Measurements from ENCODE around the gene ZBTB44.
"Not testable (repeated sequence)": the region's sequence is repeated elsewhere in the genome, so short reads cannot be mapped to it uniquely, and the experiment has no call there.

Gene ZBTB44

GRCh38 chr11:130281341-130281740 is 33.4 kb downstream of the ZBTB44 start:
- peaks cover 22% of the 10 kb centered on the region for H3K4me1 Mint-ChIP-seq (ENCODE audit: low read depth)

DNA sequence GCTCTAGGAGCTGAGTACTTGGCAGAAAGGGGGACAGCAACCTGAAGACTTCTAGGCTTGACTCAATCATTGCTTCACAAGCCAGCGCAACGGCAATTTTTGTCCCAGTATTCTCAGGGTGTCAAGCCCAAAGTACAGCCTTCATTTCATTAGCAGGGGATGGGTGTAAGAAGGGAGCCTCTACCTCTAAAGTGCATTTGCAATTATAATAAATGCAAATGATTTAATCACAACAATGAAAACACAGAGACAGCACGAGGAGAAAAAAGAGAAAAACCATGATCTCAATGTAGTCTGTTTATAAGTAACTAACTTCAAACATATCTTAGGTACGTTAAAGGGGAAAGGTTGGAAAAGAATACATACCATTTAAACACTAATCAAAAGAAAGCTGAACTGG is 34.7 kb downstream of the ZBTB44 start:
- H3K4me1 Mint-ChIP-seq (ENCODE audit: low read depth) = peaks cover 22% of the 10 kb centered on the region
- H3K4me3 Mint-ChIP-seq = no peak overlapping the region
- H3K9me3 Mint-ChIP-seq = peaks cover 13% of the 10 kb centered on the region
- H3K27ac Mint-ChIP-seq = no peak overlapping the region
- H3K27me3 Mint-ChIP-seq = no peaks in the 10 kb centered on the region
- H3K36me3 Mint-ChIP-seq (ENCODE audit: low read depth) = peaks cover 52% of the 10 kb centered on the region

More at GRCh38 chr11:130281341-130281740, 33.4 kb downstream of the ZBTB44 start:
- H3K4me3 Mint-ChIP-seq, H3K27me3 Mint-ChIP-seq, H3K27ac Mint-ChIP-seq: not testable (repeated sequence)
- H3K9me3 Mint-ChIP-seq = peaks cover 13% of the 10 kb centered on the region
- H3K36me3 Mint-ChIP-seq (ENCODE audit: low read depth) = peaks cover 58% of the 10 kb centered on the region

- H3K27ac Mint-ChIP-seq = peak overlapping the region; percentile 42
- H3K36me3 Mint-ChIP-seq (ENCODE audit: low read depth) = peaks cover 57% of the 10 kb centered on the region
- H3K27me3 Mint-ChIP-seq = no peaks in the 10 kb centered on the region
- H3K9me3 Mint-ChIP-seq = peaks cover 13% of the 10 kb centered on the region
- H3K4me1 Mint-ChIP-seq (ENCODE audit: low read depth) = peaks cover 22% of the 10 kb centered on the region
- peak overlapping the region; percentile 36 for H3K4me3 Mint-ChIP-seq
Measured at GRCh38 chr11:130278745-130279144, 36.0 kb downstream of the ZBTB44 start.

- H3K36me3 Mint-ChIP-seq (ENCODE audit: low read depth) = peaks cover 54% of the 10 kb centered on the region
Measured at GRCh38 chr11:130278151-130278550, 36.6 kb downstream of the ZBTB44 start.

DNA sequence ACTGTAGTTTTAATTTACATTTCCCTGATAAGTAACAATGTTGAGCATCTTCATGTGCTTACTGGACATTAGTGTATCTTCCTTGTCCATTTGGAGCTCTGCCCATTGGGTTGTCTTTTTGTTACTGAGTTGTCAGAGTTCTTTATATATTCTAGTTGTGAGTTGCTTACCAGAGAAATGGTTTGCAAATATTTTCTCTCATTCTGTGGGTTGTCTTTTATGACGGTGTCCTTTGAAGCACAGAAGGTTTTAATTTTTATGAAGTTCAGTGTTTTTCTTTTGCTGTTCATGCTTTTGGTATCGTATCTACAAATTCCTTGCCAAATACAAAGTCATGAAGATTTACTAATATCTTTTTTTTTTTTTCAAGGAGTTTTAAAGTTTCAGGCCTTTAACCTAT is 42.4 kb downstream of the ZBTB44 start:
- Mint-ChIP-seq H3K27me3 (no peaks in the 10 kb centered on the region), H3K4me3 (no peak overlapping the region), H3K9me3 (no peaks in the 10 kb centered on the region), H3K4me1 (ENCODE audit: low read depth) (peaks cover 10% of the 10 kb centered on the region), H3K27ac (no peak overlapping the region), H3K36me3 (ENCODE audit: low read depth) (peaks cover 18% of the 10 kb centered on the region)

More at GRCh38 chr11:130278151-130278550, 36.6 kb downstream of the ZBTB44 start:
- Mint-ChIP-seq H3K27ac (peak overlapping the region; percentile 6), H3K9me3 (peaks cover 13% of the 10 kb centered on the region), H3K4me3 (no peak overlapping the region), H3K27me3 (no peaks in the 10 kb centered on the region), H3K4me1 (ENCODE audit: low read depth) (peaks cover 22% of the 10 kb centered on the region)

GRCh38 chr11:130269326-130269943 is 45.3 kb downstream of the ZBTB44 start:
- Mint-ChIP-seq H3K27ac (no peak overlapping the region), H3K36me3 (ENCODE audit: low read depth) (peaks cover 16% of the 10 kb centered on the region), H3K27me3 (no peaks in the 10 kb centered on the region), H3K4me3 (no peak overlapping the region), H3K4me1 (ENCODE audit: low read depth) (peaks cover 17% of the 10 kb centered on the region), H3K9me3 (no peaks in the 10 kb centered on the region)

- H3K27me3 Mint-ChIP-seq = no peaks in the 10 kb centered on the region
- H3K9me3 Mint-ChIP-seq = peaks cover 5% of the 10 kb centered on the region
- H3K4me3 Mint-ChIP-seq = no peak overlapping the region
Measured at GRCh38 chr11:130263351-130263750, 51.4 kb downstream of the ZBTB44 start.

GRCh38 chr11:130262424-130262823 is 52.3 kb downstream of the ZBTB44 start:
- Mint-ChIP-seq H3K9me3 (peaks cover 5% of the 10 kb centered on the region), H3K27me3 (no peaks in the 10 kb centered on the region), H3K4me1 (ENCODE audit: low read depth) (peaks cover 16% of the 10 kb centered on the region), H3K27ac (no peak overlapping the region), H3K4me3 (no peak overlapping the region), H3K36me3 (ENCODE audit: low read depth) (peaks cover 69% of the 10 kb centered on the region)

More at GRCh38 chr11:130263351-130263750, 51.4 kb downstream of the ZBTB44 start:
- no peak overlapping the region for H3K27ac Mint-ChIP-seq
- peaks cover 16% of the 10 kb centered on the region for H3K4me1 Mint-ChIP-seq (ENCODE audit: low read depth)
- peaks cover 62% of the 10 kb centered on the region for H3K36me3 Mint-ChIP-seq (ENCODE audit: low read depth)

DNA sequence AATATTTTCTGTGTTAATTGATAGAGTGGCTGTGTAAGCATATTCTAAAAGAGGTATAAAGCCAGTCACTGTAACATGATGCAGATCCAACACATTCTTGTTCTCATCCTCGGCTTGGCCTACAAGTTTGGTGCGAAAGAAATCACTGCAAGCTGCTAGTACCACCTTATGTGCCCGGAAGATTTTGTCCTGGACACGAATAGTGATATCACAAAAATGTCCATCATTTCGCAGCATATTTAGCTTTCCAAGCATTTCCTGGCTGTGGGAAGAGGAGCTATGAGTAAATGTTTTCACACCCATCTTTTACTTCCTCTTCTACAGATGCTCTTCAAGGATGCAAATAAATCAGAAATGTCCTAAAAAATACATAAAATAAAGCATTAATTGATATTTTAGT is 53.1 kb downstream of the ZBTB44 start:
- Mint-ChIP-seq H3K36me3 (ENCODE audit: low read depth) (peaks cover 76% of the 10 kb centered on the region), H3K4me3 (no peak overlapping the region), H3K9me3 (peaks cover 5% of the 10 kb centered on the region), H3K27ac (no peak overlapping the region), H3K4me1 (ENCODE audit: low read depth) (peaks cover 18% of the 10 kb centered on the region), H3K27me3 (no peaks in the 10 kb centered on the region)

GRCh38 chr11:130260742-130261141 is 54.0 kb downstream of the ZBTB44 start:
- no peak overlapping the region for H3K4me3 Mint-ChIP-seq
- H3K27ac Mint-ChIP-seq = no peak overlapping the region
- H3K36me3 Mint-ChIP-seq (ENCODE audit: low read depth) = peaks cover 77% of the 10 kb centered on the region
- H3K4me1 Mint-ChIP-seq (ENCODE audit: low read depth) = peaks cover 19% of the 10 kb centered on the region
- peaks cover 5% of the 10 kb centered on the region for H3K9me3 Mint-ChIP-seq
- H3K27me3 Mint-ChIP-seq = no peaks in the 10 kb centered on the region

GRCh38 chr11:130260080-130260627 is 54.6 kb downstream of the ZBTB44 start:
- Mint-ChIP-seq H3K9me3 (peaks cover 8% of the 10 kb centered on the region), H3K4me1 (ENCODE audit: low read depth) (peaks cover 19% of the 10 kb centered on the region), H3K36me3 (ENCODE audit: low read depth) (peaks cover 83% of the 10 kb centered on the region), H3K27ac (no peak overlapping the region), H3K27me3 (no peaks in the 10 kb centered on the region), H3K4me3 (no peak overlapping the region)

- H3K27ac Mint-ChIP-seq, H3K27me3 Mint-ChIP-seq, H3K4me3 Mint-ChIP-seq: not testable (repeated sequence)
- Mint-ChIP-seq H3K36me3 (ENCODE audit: low read depth) (peaks cover 44% of the 10 kb centered on the region), H3K4me1 (ENCODE audit: low read depth) (peaks cover 31% of the 10 kb centered on the region), H3K9me3 (peaks cover 11% of the 10 kb centered on the region)
Measured at GRCh38 chr11:130251763-130252162, 63.0 kb downstream of the ZBTB44 start.

- H3K27me3 Mint-ChIP-seq, H3K9me3 Mint-ChIP-seq, H3K27ac Mint-ChIP-seq, H3K4me3 Mint-ChIP-seq: not testable (repeated sequence)
- Mint-ChIP-seq H3K36me3 (ENCODE audit: low read depth) (peaks cover 34% of the 10 kb centered on the region), H3K4me1 (ENCODE audit: low read depth) (peaks cover 34% of the 10 kb centered on the region)
Measured at GRCh38 chr11:130249929-130250328, 64.8 kb downstream of the ZBTB44 start.

DNA sequence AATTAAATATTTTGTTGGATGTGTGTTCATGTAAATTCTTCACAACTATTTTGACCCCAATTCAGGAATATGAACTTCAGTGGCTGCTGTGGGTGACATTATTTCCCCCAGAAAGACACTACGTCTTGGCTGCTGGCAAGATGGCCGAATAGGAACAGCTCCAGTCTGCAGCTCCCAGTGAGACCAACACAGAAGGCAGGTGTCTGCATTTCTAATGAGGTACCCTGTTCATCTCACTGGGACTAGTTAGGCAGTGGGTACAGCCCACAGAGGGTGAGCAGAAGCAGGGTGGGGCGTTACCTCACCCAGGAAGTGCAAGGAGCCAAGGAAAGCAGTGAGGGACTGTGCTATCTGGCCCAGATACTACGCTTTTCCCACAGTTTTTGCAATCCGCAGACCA is 65.3 kb downstream of the ZBTB44 start:
- no peak overlapping the region for H3K27ac Mint-ChIP-seq
- H3K27me3 Mint-ChIP-seq = no peaks in the 10 kb centered on the region
- H3K4me1 Mint-ChIP-seq (ENCODE audit: low read depth) = peaks cover 40% of the 10 kb centered on the region
- H3K36me3 Mint-ChIP-seq (ENCODE audit: low read depth) = peaks cover 35% of the 10 kb centered on the region
- no peak overlapping the region for H3K4me3 Mint-ChIP-seq
- H3K9me3 Mint-ChIP-seq = peaks cover 7% of the 10 kb centered on the region

GRCh38 chr11:130247319-130247718 is 67.4 kb downstream of the ZBTB44 start:
- peaks cover 5% of the 10 kb centered on the region for H3K9me3 Mint-ChIP-seq
- H3K36me3 Mint-ChIP-seq (ENCODE audit: low read depth) = peaks cover 27% of the 10 kb centered on the region
- peaks cover 47% of the 10 kb centered on the region for H3K4me1 Mint-ChIP-seq (ENCODE audit: low read depth)
- no peak overlapping the region for H3K27ac Mint-ChIP-seq
- no peak overlapping the region for H3K4me3 Mint-ChIP-seq
- no peaks in the 10 kb centered on the region for H3K27me3 Mint-ChIP-seq

- Mint-ChIP-seq H3K4me3 (no peak overlapping the region), H3K9me3 (peaks cover under 1% of the 10 kb centered on the region), H3K27me3 (no peaks in the 10 kb centered on the region), H3K4me1 (ENCODE audit: low read depth) (peaks cover 45% of the 10 kb centered on the region), H3K27ac (no peak overlapping the region), H3K36me3 (ENCODE audit: low read depth) (peaks cover 22% of the 10 kb centered on the region)
Measured at GRCh38 chr11:130246738-130247137, 68.0 kb downstream of the ZBTB44 start.
